A549 (cell line): ENCODE measurements around the gene RANBP3. TPM values are rescaled to one million over a fixed set of nuclear protein-coding genes. Genes with fewer than 3 reads are reported as not detected.

Experiments used
- ATAC-seq, 2 experiments: fragments of 200-7000 bp in 1 of 2; fragments of >200 bp in 1 of 2; cut with Nextera tagmentation in 1 of 2; cut with Tn5 transposase in 1 of 2; 3 replicates each; pipeline versions ENCODE4 v1.8.0 to v1.9.1; 2018 to 2020; ENCODE audit warnings: mild to moderate bottlenecking in 1 of 2, moderate library complexity in 1 of 2
- CTCF ChIA-PET: fragments of 300-600 bp; sonication (Branson Sonifier 250); formaldehyde crosslinking; extraction: SDS; loops from one replicate; lab custom pipeline; 2021; ENCODE audit warnings: antibody characterized with exemption, inconsistent platforms; lab: Yijun Ruan, JAX
- POLR2A ChIA-PET: fragments of 350-600 bp; formaldehyde crosslinking; extraction: SDS; loops from one replicate; lab custom pipeline; 2021; ENCODE audit warnings: antibody characterized with exemption, inconsistent platforms; lab: Yijun Ruan, JAX
- DNase-seq, 2 experiments: peaks; one replicate each; pipeline versions ENCODE4 v3.0.0 to v3.0.0-alpha.2; 2011 to 2016; ENCODE audit warnings: low read depth in 1 of 2, low spot score in 1 of 2
- FAIRE-seq: peaks from 2 replicates; lab custom pipeline; 2011; peaks lifted over from hg19 to GRCh38; lab: Jason Lieb, UNC
- H3K27ac ChIP-seq, 2 experiments: fragments of >200 bp; sonication (Bioruptor Twin); formaldehyde crosslinking; 3 replicates each; pipeline ENCODE4 v1.5.1; 2016 to 2017
- H3K4me1 ChIP-seq: fragments of >200 bp; sonication (Bioruptor Twin); formaldehyde crosslinking; 3 replicates; pipeline ENCODE4 v1.6.1; 2016
- H3K4me2 ChIP-seq: fragments of >200 bp; sonication (Bioruptor Twin); formaldehyde crosslinking; 3 replicates; pipeline ENCODE4 v1.6.1; 2016
- H3K4me3 ChIP-seq: fragments of >200 bp; sonication (Bioruptor Twin); formaldehyde crosslinking; 3 replicates; pipeline ENCODE4 v1.5.1; 2016
- H3K9me3 ChIP-seq: fragments of >200 bp; sonication (Bioruptor Twin); formaldehyde crosslinking; 3 replicates; pipeline ENCODE4 v1.6.1; 2016
- ATOH8 ChIP-seq: fragments of 250-450 bp; sonication (Bioruptor Pico); IDR thresholded peaks from 2 replicates; pipeline ENCODE4 v1.5.0; 2020; ENCODE audit warnings: low read depth, mild to moderate bottlenecking, moderate library complexity
- BCL3 ChIP-seq: fragments of >200 bp; sonication (Bioruptor Twin); formaldehyde crosslinking; IDR thresholded peaks from 3 replicates; pipeline ENCODE4 v1.6.1; 2016
- CBX2 ChIP-seq: fragments of 200-600 bp; sonication (generic); IDR thresholded peaks from 2 replicates; pipeline ENCODE4 v1.6.1; 2016; ENCODE audit warnings: low read depth, mild to moderate bottlenecking, borderline replicate concordance
- CHD4 ChIP-seq: fragments of 200-600 bp; sonication (generic); IDR thresholded peaks from 2 replicates; pipeline ENCODE4 v1.6.1; 2016; ENCODE audit warnings: antibody characterized with exemption, mild to moderate bottlenecking, borderline replicate concordance
- CTCF ChIP-seq: fragments of >200 bp; sonication (Bioruptor Twin); formaldehyde crosslinking; IDR thresholded peaks from 3 replicates; pipeline ENCODE4 v1.5.1; 2016
- EHMT2 ChIP-seq: fragments of 200-600 bp; sonication (generic); IDR thresholded peaks from 2 replicates; pipeline ENCODE4 v1.6.1; 2016; ENCODE audit warnings: antibody characterized with exemption, low read depth, mild to moderate bottlenecking, moderate library complexity
- ESRRA ChIP-seq: fragments of 150-350 bp; IDR thresholded peaks from 2 replicates; pipeline ENCODE4 v1.6.1; 2014; ENCODE audit warnings: mild to moderate bottlenecking, low read length, borderline replicate concordance
- FOXS1 ChIP-seq: fragments of 250-450 bp; sonication (Bioruptor Pico); IDR thresholded peaks from 2 replicates; pipeline ENCODE4 v1.5.0; 2020; ENCODE audit warnings: mild to moderate bottlenecking, moderate library complexity
- HOXB5 ChIP-seq: fragments of 250-450 bp; sonication (Bioruptor Pico); IDR thresholded peaks from 2 replicates; pipeline ENCODE4 v1.5.0; 2020; ENCODE audit warnings: mild to moderate bottlenecking, moderate library complexity
- MAX ChIP-seq: IDR thresholded peaks from 2 replicates; pipeline ENCODE4 v1.6.1; 2012
- MYC ChIP-seq: IDR thresholded peaks from 2 replicates; pipeline ENCODE4 v1.6.1; 2012; ENCODE audit warnings: mild to moderate bottlenecking, inconsistent platforms, low read length, improper control_type of control experiment, borderline replicate concordance
- NFE2L2 ChIP-seq: fragments of 150-350 bp; conservative IDR thresholded peaks from 2 replicates; pipeline ENCODE4 v1.6.1; 2014; ENCODE audit warnings: low read length
- NPAS2 ChIP-seq: fragments of 250-450 bp; sonication (Bioruptor Pico); IDR thresholded peaks from 2 replicates; pipeline ENCODE4 v1.8.0; 2022; ENCODE audit warnings: mild to moderate bottlenecking, moderate library complexity, borderline replicate concordance
- POLR2A ChIP-seq: IDR thresholded peaks from 2 replicates; pipeline ENCODE4 v1.6.1; 2012; ENCODE audit warnings: mild to moderate bottlenecking, low read length
- POLR2AphosphoS2 ChIP-seq: conservative IDR thresholded peaks from 2 replicates; pipeline ENCODE4 v1.6.1; 2012; ENCODE audit warnings: low read length, improper control_type of control experiment, inconsistent platforms
- RAD21 ChIP-seq, 2 experiments: fragments of >200 bp in 1 of 2; sonication (Bioruptor Twin) in 1 of 2; formaldehyde crosslinking in 1 of 2; IDR thresholded peaks in 1 of 2; conservative IDR thresholded peaks in 1 of 2; 2 replicates in 1 of 2; 3 replicates in 1 of 2; pipeline ENCODE4 v1.6.1; 2012 to 2018; ENCODE audit warnings: inconsistent platforms in 1 of 2
- RARB ChIP-seq: fragments of 250-450 bp; sonication (Bioruptor Pico); IDR thresholded peaks from 2 replicates; pipeline ENCODE4 v1.8.0; 2021; ENCODE audit warnings: mild to moderate bottlenecking, moderate library complexity
- RCOR1 ChIP-seq: fragments of 150-350 bp; IDR thresholded peaks from 2 replicates; pipeline ENCODE4 v1.6.1; 2014; ENCODE audit warnings: antibody characterized with exemption, low read length, low read depth
- RNF2 ChIP-seq: fragments of 200-600 bp; sonication (generic); IDR thresholded peaks from 2 replicates; pipeline ENCODE4 v1.6.1; 2016; ENCODE audit warnings: low read depth, mild to moderate bottlenecking, antibody characterized with exemption, moderate library complexity, borderline replicate concordance
- SREBF2 ChIP-seq: fragments of 450-650 bp; IDR thresholded peaks from 2 replicates; pipeline ENCODE4 v1.6.1; 2014; ENCODE audit warnings: mild to moderate bottlenecking, moderate library complexity
- ZC3H11A ChIP-seq: fragments of 450-650 bp; IDR thresholded peaks from 2 replicates; pipeline ENCODE4 v1.6.1; 2014; ENCODE audit warnings: antibody characterized with exemption, mild to moderate bottlenecking
- ZFP36 ChIP-seq: fragments of 450-650 bp; IDR thresholded peaks from 2 replicates; pipeline ENCODE4 v1.6.1; 2014; ENCODE audit warnings: borderline replicate concordance; ENCODE audit not compliant: partially characterized antibody
- WGBS: methylation state at CpG from one replicate; pipeline ENCODE4 v1.1.6; 2017; ENCODE audit errors: missing lambda C conversion rate; 5-methylcytosine and 5-hydroxymethylcytosine counted together
- polyA plus RNA-seq, 4 experiments: library from polyadenylated mRNA; depleted of rRNA in 3 of 4; stranded (reverse); fragments of >200 nt; fragmentation: RNase III in 1 of 4; extraction: RNeasy Plus Mini Kit Qiagen cat#74134 plus additional on column Dnase treatment in 1 of 4; gene quantifications; 2 replicates in 3 of 4; 3 replicates in 1 of 4; pipeline ENCODE4 v1.2.3, GENCODE V29; 2011 to 2017

RANBP3 gene
- polyA plus RNA-seq, 2 of the 4 experiments (the other 2 are of a cell fraction), result 39.2 to 53.5 TPM

- 88% methylated on average over 11 of the region's 20 CpGs for WGBS
- no peaks in the 10 kb centered on the region for H3K9me3 ChIP-seq
- no peak overlapping the region for H3K4me3 ChIP-seq
- ChIA-PET CTCF (interaction anchor here (0.7 kb wide), 1 partner anchor 41 kb away, joined by 3 read pairs; no protein-coding TSS in a partner anchor), POLR2A (no interaction called here)
- TF ChIP-seq SREBF2 (no peak), ESRRA (no peak), ZFP36 (no peak), HOXB5 (CRISPR knock-in tag) (no peak), BCL3 (no peak), MAX (no peak), CHD4 (no peak), ZC3H11A (no peak), NPAS2 (CRISPR knock-in tag) (no peak)
- DNase-seq (no peak), ATAC-seq (no peak), FAIRE-seq (no peak)
- no peaks in the 10 kb centered on the region for H3K4me1 ChIP-seq
- H3K27ac ChIP-seq, result no peak overlapping the region
- H3K4me2 ChIP-seq, result no peak overlapping the region
These were observed 44.4 kb downstream of the RANBP3 start for GRCh38 chr19:5933391-5934068.

- Histone ChIP-seq H3K4me1 (no peaks in the 10 kb centered on the region), H3K4me2 (no peak overlapping the region), H3K9me3 (no peaks in the 10 kb centered on the region), H3K27ac (no peak overlapping the region), H3K4me3 (no peak overlapping the region)
- CTCF ChIA-PET, result no interaction called here
- DNase-seq, result no peak
- WGBS, result 98% methylated on average over 18 of the region's 21 CpGs
- TF ChIP-seq MYC, result no peak
- TF ChIP-seq CHD4, result no peak
- no peak for TF ChIP-seq ZFP36
- no peak for TF ChIP-seq EHMT2
- no peak for TF ChIP-seq CTCF
- no peak for TF ChIP-seq RCOR1
- TF ChIP-seq ATOH8, result no peak
- no peak for TF ChIP-seq NFE2L2
- no peak for TF ChIP-seq CBX2
- no peak for TF ChIP-seq POLR2A
- no peak for TF ChIP-seq HOXB5 (CRISPR knock-in tag)
- TF ChIP-seq RNF2, result no peak
- TF ChIP-seq FOXS1 (CRISPR knock-in tag), result no peak
- no peak for TF ChIP-seq POLR2AphosphoS2
- no peak for TF ChIP-seq RAD21 (conservative IDR thresholded peaks at IDR 0.05 in 1 of 2, IDR thresholded peaks at IDR 0.05 in 1 of 2)
- TF ChIP-seq RARB, result no peak
- POLR2A ChIA-PET, result no interaction called here
- no peak for FAIRE-seq
- no peak for ATAC-seq
These were observed 45.2 kb downstream of the RANBP3 start for GRCh38 chr19:5932609-5933262.
